Measurements from ENCODE around the gene FXN.
"Not testable (repeated sequence)": the region's sequence is repeated elsewhere in the genome, so short reads cannot be mapped to it uniquely, and the experiment has no call there.

FXN gene

DNA sequence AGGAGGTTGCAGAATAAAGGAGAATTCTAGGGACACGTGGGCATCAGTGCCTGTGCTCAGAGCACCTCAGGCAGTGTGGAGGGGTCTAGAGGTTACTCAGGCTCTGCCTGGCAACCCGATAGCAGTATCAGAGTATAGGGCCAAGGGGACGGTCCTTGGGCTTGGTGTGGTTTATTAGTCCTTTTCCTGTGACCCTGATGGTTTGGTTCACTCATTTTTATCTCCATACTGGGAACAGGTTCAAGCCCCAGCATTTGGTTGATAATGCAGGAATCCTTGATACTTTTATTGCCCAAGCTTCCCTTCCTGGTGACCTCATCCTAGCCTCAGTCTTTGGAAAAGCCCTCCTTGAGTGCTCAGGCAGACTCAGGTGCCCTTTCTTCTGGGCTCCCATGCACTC is 35.5 kb downstream of the FXN start:
- no peak for DNase-seq

DNA sequence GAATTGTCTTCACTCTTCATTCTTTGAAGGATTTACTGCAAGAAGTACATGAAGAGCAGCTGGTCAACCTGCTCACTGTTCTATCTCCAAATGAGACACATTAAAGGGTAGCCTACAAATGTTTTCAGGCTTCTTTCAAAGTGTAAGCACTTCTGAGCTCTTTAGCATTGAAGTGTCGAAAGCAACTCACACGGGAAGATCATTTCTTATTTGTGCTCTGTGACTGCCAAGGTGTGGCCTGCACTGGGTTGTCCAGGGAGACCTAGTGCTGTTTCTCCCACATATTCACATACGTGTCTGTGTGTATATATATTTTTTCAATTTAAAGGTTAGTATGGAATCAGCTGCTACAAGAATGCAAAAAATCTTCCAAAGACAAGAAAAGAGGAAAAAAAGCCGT is 37.6 kb downstream of the FXN start:
- no peak for DNase-seq

DNA sequence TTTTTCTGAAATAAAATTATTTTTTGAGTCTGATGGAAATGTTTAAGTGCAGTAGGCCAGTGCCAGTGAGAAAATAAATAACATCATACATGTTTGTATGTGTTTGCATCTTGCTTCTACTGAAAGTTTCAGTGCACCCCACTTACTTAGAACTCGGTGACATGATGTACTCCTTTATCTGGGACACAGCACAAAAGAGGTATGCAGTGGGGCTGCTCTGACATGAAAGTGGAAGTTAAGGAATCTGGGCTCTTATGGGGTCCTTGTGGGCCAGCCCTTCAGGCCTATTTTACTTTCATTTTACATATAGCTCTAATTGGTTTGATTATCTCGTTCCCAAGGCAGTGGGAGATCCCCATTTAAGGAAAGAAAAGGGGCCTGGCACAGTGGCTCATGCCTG is 39.2 kb downstream of the FXN start:
- DNase-seq: no peak

DNA sequence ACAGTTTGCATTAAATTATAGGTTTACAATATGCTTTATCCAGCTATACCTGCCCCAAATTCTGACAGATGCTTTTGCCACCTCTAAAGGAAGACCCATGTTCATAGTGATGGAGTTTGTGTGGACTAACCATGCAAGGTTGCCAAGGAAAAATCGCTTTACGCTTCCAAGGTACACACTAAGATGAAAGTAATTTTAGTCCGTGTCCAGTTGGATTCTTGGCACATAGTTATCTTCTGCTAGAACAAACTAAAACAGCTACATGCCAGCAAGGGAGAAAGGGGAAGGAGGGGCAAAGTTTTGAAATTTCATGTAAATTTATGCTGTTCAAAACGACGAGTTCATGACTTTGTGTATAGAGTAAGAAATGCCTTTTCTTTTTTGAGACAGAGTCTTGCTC is 41.0 kb downstream of the FXN start:
- no peak for DNase-seq

DNA sequence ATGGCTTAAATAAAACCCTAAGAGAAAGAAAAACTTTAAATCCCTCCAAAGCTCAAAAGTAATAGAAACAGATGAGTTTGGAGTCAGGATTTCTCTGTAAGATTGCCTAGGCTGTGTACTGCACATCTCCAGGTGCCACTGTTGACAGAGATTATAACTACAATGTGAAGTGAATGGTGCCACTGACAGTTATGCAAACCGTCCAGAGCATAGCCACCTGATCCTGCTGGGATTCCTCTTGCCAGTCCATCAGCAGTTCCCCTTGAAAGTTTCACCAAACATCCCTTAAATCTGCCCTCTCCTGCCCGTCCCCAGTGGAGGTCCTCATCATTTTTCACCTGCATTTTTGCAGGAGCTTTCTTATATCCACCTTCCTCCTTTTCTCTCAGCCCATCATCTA is 42.5 kb downstream of the FXN start:
- DNase-seq: no peak

DNA sequence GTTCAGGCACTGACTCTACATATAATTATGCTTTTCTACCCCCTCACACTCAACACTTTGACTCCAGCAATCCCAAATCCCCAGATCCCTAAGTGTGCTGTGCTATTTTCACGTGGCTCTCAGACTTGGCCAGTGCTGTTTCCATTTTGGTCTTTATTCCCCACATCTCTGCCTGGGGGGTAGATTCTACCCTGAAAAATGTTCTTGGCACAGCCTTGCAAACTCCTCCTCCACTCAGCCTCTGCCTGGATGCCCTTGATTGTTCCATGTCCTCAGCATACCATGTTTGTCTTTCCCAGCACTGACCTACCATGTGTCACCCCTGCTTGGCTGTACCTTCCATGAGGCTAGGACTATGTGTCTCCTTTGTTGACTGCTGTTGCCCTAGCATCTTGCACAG is 43.0 kb downstream of the FXN start:
- DNase-seq: no peak

DNA sequence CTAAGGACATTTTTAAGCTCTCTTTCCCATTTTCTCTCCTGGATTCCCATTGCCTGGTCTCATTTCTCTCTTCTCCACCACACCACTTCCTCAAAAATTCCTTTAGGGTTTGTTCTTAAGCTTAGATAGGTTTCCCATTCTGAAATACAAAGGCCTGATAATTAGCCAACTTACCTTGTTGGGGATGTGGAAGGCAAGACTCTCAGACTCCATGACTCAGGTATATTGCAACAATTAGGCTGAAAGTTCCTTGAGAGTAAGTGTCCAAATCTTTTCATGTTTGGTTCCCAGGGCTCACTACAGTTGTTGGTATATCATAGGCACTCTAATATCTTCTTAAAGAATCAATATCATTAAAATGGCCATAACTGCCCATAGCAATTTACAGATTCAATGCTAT is 43.6 kb downstream of the FXN start:
- DNase-seq: no peak

DNA sequence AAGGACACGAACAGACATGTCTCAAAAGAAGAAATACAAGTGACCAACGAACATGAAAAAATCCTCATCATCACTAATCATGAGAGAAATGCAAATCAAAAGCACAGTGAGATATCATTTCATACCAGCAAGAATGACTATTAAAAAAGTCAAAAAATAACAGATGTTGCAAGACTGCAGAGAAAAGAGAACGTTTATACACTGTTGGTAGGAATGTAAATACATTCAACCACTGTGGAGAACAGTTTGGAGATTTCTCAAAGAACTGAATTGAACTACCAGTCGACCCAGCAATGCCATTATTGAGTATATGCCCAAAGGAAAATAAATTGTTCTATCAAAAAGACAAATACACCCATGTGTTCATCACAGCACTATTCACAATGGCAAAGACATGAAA is 45.7 kb downstream of the FXN start:
- no peak for DNase-seq

DNA sequence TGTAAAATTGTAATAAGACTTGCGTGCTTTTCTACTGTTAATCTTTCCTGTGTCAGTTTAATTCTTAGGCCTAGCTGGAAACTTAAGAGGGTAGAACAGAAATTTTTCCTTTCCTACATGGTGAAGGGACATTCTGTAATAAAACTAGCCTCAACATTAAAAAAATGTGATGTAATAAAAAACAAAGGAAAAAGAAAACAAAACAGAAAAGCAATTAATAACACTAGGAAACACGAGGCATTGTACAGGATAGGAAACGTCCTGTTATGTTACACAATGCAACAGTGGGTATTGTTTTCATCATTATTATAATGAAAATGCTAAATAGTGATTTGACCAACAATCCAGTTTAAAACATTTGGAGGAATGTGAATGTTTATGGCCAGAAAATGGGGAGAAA is 47.8 kb downstream of the FXN start:
- DNase-seq: no peak

DNA sequence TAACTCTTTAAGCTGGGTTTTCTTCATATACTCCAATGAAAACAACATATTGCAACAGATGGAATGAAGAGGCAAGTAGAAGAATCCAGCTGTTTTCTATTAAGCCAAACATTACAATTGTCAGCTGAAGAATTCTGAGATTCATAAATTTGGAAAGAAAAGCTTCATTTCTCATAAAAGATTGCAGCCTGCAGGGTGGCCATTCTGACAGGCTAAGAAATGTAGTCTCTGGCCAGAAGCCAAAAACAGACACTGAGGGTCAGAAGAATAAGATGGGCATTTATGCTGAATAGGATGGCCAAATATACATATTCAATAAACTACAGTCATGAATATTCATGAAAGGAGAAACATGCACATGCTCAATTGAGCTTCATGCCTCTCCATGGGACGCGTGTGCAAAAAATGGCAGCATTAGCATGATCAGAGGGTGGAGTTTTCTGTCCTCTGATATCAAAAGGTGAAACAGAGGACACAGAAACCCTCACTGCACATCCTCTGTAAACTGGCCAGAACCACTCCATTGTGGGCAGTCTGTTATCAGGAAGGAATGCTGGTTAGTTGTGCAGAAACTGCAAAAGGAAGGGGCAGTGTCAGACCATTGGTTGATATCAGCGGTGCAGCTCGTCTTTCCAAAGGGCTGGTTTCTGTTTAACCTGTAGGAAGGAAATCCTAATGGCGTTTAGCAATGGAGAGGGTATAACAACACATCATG is 50.2 kb downstream of the FXN start:
- no peak for DNase-seq

DNA sequence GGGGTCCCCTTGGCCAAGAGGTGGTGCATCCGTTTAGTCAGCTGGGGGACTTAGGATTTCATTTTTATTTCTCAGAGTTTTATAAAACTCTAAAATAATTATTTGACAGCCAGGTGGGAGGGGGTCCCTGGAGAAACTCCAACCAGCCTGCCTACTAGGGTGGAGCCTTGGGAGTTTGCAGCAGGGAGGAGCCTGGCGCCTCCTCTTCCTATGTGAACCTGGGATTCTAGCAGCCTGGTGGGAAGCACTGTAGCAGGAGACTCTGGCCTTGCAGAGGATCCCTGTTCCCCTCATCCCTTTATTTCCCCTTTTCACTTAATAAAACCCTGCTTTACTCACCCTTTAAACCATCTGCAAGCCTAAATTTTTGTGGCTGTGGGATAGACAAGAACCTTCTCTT is 50.8 kb downstream of the FXN start:
- no peak for DNase-seq

DNA sequence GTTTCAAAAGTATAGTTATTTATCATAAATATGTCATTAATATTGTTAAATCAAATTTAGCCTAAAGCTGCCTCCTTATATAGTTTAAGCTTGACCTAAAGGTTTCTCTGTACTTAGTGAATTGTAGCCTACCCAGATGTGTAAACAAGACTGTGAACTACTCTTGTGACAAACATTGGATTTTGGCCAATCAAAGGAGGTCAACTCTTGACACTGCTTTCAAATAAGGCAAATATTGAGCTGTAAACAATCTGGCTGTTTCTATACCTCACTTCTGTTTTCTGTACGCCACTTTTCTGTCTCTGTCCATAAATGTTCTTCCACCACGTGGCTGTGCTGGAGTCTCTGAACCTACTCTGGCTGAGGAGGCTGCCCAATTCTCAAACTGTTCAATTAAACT is 51.2 kb downstream of the FXN start:
- DNase-seq: no peak

DNA sequence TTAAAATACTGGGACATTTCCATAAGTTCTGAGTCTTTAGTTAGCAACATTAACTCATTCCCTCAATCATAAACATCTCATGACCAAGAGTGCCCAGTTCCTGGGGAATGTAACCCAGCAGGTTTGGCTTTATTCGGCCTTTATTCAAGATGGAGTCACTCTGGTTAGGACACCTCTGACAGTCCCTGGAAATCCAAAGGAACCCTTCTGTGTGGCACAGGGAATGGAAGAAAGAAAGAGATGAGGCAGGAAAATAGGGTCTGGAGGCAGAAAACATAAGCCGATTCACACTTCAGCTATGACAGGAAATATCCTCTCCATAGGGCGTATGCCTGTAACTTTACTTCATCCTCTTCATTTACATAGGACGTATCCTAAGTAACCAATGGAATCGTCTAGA is 53.5 kb downstream of the FXN start:
- DNase-seq: no peak

DNA sequence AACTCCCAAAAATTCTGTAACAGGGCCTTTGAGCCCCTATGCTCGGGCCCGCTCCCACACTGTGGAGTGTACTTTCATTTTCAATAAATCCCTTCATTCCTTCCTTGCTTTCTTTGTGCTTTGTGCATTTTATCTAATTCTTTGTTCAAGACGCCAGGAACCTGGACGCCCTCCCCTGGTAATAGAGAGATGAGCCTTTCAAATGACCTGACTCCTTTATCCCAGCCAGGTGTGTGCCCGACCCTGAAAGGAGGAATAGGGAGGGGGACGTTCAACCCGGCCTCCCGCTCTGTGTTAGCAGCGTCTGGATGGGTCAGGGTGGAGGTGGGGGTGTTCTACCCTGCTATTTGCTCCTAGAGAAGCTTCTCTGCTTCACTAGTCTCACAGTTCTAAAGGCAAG is 53.9 kb downstream of the FXN start:
- DNase-seq: no peak

DNA sequence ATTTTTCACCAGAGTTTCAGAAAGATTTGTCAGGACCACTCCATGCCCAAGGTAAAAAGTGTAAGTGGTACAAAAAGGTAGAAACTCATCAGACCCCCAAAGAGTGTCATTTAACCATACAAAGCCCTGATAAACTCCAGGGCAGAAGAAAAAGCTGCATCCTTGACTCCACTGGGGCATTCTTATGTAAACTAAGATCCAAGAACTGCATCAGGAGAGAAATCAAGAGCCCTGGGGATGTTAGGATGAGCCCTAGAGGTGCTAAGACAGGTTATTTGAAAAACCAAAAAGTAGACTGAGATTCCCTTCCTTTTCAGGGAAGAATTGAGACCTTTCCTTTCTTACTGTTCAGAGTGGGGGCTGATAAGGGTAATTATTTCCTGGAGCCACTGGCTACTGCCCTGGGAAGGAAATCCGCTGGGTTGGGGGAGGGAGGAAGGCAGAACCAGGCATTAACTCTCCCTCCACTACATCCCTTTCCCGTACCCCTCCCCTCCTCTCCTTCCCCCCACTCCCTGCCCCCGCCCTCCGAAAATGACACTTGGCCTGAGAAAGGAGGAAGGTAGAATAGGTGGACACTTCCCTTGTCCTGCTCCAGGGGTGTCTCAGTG is 54.7 kb downstream of the FXN start:
- DNase-seq: no peak

DNA sequence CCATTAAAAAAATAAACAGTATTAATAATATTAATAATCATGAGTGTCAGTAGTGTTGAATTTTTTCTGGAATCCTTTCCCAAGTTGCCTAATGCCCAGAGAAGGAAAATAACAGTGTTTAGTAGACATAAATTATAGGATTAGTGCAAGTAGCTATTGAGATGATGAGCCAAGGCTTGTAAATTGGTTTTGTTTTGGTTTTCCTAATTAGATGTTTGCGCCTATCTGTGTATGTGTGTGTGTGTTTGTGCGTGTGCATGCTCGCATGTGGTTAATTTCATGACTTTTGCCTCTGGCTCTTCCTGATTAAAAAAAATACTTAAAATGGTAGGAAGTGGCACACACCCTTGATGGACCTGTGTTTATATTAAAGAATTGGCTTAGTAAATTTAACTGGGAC is 55.4 kb downstream of the FXN start:
- DNase-seq: no peak

DNA sequence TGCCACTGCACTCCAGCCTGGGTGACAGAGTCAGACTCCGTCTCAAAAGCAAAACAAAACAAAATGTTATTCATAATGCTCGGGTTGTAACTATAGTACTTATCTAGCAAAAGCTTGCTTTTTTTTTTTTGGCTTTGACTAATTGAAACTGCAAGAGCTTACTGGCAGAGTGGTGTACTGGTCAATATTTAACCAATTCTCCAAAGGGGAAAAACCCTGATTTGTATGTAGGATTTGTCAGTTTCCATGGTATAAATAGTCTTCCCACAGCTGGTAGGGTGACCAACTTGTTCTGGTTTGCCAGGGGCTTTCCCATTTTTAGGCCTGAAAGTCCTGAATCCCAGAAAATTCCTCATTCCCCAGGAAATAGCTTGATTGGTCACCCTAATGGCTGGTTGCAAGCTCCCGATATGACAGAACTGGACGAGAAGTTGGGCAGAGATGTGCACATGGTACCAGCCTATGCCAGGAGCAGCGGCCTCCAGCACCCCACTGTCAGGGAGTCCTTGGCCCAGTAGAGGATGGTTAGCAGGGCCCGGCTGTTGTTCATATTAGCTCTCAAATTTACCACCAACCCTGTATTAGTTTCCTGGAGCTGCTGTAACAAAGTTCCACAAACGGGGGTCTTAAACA is 58.0 kb downstream of the FXN start:
- DNase-seq: no peak

DNA sequence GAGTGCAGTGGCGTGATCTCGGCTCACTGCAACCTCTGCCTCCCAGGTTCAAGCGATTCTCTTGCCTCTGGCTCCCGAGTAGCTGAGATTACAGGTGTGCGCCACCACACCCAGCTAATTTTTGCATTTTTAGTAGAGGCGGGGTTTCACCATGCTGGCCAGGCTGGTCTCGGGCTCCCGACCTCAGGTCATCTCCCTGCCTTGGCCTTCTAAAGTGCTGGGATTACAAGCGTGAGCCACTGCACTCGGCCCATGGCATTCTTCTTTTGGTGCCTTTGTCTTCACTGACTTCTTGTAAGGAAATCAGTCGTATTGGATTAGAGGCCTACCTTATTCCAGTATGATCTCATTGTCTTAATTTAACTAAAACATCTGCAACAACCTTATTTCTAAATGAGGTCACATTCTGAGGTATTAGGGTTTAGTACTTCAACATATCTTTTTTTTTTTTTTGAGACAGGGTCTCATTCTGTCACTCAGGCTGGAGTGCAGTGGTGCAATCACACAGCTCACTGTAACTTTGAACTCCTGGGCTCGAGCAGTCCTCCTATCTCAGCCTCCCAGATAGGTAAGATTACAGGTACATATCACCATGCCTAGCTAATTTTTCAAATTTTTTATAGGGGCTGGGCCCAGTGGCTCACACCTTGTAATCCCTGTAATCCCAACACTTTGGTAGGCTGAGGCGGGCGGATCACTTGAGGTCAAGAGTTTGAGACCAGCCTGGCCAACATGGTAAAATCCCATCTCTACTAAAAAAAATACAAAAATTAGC is 59.0 kb downstream of the FXN start:
- DNase-seq: not testable (repeated sequence)

DNA sequence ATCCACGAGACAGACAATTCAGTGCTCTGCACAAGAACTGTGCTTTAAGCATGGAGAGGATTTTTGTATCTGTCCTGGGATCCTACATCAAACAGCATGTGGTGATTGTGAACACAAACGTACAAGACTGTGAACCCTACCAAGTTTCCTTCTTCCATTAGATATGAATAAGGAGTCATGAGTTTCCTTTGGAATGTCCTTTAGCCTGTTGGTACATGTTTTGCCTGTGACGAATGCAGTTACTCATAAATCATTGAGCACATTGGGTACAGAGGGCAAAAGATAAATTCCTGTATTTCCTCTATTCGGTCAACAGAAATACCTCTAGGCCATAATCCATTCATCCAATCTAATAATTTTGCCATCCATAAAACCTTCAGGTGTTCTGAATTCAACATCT is 61.5 kb downstream of the FXN start:
- DNase-seq: no peak

DNA sequence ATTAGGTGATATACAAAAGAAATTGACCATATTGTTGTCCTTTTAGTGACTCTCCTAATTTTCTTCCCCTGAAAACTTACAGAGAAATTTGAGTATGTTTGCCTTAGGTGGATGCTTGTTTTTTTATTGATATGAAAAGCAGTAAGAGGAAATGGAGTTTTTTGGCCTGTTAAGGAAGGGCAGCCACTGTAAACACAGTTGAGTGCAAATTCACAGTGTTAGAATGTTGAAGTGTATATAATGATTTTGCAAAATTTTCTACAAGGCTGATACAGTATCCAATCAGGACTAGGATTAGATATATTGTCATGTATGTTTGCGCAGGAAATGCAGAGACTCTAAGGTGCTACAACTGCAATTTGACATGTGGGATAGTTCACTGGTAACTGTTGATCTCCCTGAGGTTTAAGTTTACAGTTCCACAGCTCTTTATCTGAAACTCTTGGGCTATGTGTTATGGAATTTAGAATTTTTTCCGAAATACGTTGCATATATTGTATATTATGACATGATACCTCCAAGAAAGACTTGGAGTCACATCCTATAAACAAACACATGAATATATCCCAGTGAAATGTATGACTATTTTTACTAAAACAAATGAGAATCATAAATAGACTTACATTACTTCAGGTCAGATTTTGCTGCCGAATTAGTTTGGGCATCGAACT is 62.5 kb downstream of the FXN start:
- DNase-seq: no peak

DNA sequence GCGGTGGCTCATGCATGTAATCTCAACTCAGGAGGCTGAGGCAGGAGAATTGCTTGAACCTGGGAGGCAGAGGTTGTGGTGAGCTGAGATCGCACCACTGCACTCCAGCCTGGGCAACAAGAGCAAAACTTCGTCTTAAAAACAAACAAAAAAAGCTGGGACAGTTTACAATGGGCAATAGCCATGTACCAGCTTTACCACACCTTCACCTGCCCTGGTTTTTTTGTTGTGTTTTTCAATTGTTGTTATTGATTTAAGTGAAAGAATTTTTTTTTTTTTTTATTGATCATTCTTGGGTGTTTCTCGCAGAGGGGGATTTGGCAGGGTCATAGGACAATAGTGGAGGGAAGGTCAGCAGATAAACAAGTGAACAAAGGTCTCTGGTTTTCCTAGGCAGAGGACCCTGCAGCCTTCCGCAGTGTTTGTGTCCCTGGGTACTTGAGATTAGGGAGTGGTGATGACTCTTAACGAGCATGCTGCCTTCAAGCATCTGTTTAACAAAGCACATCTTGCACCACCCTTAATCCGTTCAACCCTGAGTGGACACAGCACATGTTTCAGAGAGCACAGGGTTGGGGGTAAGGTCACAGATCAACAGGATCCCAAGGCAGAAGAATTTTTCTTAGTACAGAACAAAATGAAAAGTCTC is 67.9 kb downstream of the FXN start:
- DNase-seq: not testable (repeated sequence)

DNA sequence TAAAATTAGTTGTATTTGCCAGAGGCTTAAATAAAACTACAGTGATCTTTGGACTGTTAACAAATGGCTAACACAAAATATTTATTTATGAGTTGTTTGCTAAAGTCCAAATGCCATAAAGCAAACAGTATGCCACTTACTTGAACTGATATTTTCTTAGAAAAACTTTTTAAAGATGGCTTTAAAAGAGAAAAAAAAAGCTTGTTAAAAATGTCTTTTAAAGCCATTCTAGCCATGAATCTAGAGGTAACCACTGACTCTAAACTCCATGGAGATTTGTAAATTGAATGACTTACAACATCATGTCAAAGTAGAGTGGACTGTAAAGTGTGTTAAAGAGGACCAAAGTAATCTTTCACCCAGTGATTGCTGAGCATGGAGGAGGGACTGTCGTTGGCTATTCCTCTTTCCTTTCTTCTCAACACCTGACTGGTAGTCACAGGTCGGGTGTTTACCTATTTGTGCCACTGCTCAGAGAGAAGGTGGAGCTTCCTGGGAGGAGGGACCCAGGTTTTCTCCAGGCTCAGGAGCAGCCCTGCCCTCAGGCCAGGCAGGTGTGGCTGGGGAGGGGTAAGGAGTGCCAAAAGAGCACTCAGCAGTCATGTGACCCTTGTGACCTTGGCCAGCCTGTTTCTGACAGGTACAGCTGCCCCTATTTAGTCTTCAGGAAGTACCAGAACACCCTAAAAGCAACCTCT is 69.4 kb downstream of the FXN start:
- no peak for DNase-seq

All from activated naive CD4-positive, alpha-beta T cell treated with anti-CD3 and anti-CD28 coated beads, Interleukin-2, amount 50 U/mL, for 16 hours (primary cell).